Stimulated activated naive CD8-positive, alpha-beta T cell treated with anti-CD3 and anti-CD28 coated beads, Interleukin-15, amount 100 ng/mL, for 72 hours (primary cell): ENCODE results near the gene TMEM108.
A peak's percentile ranks its signal among the peaks of the same experiment; 100 is the strongest.

ENCODE experiments used
- ATAC-seq: fragments of 150-1000 bp; cut with Tn5 transposase; 2 replicates; pipeline ENCODE4 v1.10.0; 2021; ENCODE audit warnings: mild to moderate bottlenecking, moderate library complexity
- DNase-seq, 2 donors: peaks; one replicate each; pipeline ENCODE4 v3.0.0; 2021 to 2022
- H3K27ac Mint-ChIP-seq, 2 donors: one replicate each; pipeline ENCODE4 v1.8.0; 2022; ENCODE audit warnings: mild to moderate bottlenecking in 2 of 2, mixed read lengths in 2 of 2, moderate library complexity in 2 of 2
- H3K27me3 Mint-ChIP-seq: one replicate; pipeline ENCODE4 v1.8.0; 2022; ENCODE audit warnings: mixed read lengths
- H3K4me1 Mint-ChIP-seq: one replicate; pipeline ENCODE4 v1.8.0; 2022; ENCODE audit warnings: mild to moderate bottlenecking, mixed read lengths
- H3K4me3 Mint-ChIP-seq, 2 donors: one replicate each; pipeline ENCODE4 v1.8.0; 2022; ENCODE audit warnings: mild to moderate bottlenecking in 2 of 2, mixed read lengths in 2 of 2, moderate library complexity in 1 of 2
- H3K9me3 Mint-ChIP-seq, 2 donors: one replicate each; pipeline ENCODE4 v1.8.0; 2022; ENCODE audit warnings: mixed read lengths in 2 of 2

TMEM108 gene

DNA sequence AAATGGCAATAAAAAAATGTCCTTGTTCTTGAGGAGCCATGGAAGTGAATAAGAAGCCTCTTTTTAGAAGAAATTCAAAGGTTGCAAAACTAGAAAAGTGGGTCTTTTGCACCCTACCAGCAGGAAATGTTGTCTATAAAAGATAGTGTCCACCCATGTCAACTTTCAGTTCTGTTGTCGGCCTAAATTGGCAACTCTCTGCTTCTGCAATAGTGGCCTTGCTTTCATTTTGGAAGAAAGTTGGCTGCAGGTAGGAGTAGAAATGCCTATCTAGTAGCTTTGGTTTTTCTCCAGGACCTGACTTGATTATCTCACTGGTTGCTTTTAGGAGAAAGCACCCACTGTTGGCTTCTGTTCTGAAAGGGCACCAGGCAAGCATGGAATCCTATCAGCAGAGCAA, 85.4 kb downstream of the TMEM108 start:
- no peak overlapping the region for H3K4me3 Mint-ChIP-seq
- H3K9me3 Mint-ChIP-seq = no peaks in the 10 kb centered on the region
- ATAC-seq (no peak), DNase-seq (no peak)
- H3K27me3 Mint-ChIP-seq = peaks cover 10% of the 10 kb centered on the region
- H3K27ac Mint-ChIP-seq = no peak overlapping the region
- H3K4me1 Mint-ChIP-seq = no peaks in the 10 kb centered on the region

DNA sequence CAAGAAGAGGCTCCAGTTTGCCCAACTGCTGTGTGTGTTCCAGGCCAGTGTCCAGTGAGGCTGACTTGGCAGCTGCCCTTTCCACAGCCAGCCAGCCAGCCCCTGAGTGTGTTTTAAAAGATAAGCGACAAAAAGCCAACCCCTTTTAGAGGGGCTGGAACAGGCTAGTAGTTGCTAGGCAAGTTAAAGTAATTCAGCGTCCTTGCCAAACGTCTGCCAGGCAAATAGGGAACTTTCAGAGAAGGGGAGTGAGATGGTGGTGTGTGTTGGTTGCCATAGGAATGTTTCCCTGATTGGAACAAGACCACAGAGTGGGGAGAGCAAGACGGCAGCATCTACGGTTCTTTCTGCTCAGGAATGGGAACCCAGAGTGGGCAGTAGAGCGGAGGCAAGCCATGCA, 86.3 kb downstream of the TMEM108 start:
- no peak overlapping the region for H3K4me3 Mint-ChIP-seq
- ATAC-seq = no peak

DNA sequence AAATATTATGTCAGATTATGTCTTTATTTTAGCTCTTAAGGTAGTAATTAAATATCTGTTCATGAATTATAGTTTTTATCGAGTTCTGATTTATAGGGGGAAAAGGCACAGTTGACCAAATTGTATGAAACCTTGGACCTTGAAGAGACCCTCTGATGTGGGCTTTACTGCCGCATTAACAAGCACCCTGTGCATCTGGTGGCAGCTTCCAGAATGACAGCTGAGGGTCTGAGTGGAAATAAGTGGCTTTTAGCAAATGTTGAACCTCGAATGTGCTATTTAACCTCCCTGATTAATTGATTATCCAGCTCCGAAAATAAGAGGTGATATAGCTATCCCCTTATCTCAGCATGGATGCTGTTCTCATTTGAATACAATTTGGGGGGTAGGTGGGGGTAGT, 87.0 kb downstream of the TMEM108 start:
- Mint-ChIP-seq H3K4me1 (no peaks in the 10 kb centered on the region), H3K27me3 (peaks cover 10% of the 10 kb centered on the region), H3K27ac (no peak overlapping the region), H3K9me3 (no peaks in the 10 kb centered on the region), H3K4me3 (no peak overlapping the region)
- ATAC-seq = no peak
- no peak for DNase-seq

More for the DNA sequence above, 86.3 kb downstream of the TMEM108 start:
- H3K9me3 Mint-ChIP-seq = no peaks in the 10 kb centered on the region
- H3K27ac Mint-ChIP-seq = no peak overlapping the region
- H3K27me3 Mint-ChIP-seq = peaks cover 10% of the 10 kb centered on the region
- no peaks in the 10 kb centered on the region for H3K4me1 Mint-ChIP-seq
- no peak for DNase-seq

- no peak for DNase-seq
- no peak for ATAC-seq
- peaks cover 10% of the 10 kb centered on the region for H3K27me3 Mint-ChIP-seq
- H3K27ac Mint-ChIP-seq = no peak overlapping the region
- no peaks in the 10 kb centered on the region for H3K9me3 Mint-ChIP-seq
- no peaks in the 10 kb centered on the region for H3K4me1 Mint-ChIP-seq
- H3K4me3 Mint-ChIP-seq = no peak overlapping the region
Observed at GRCh38 chr3:133125802-133126201, 87.6 kb downstream of the TMEM108 start.

- Mint-ChIP-seq H3K27ac (no peak overlapping the region), H3K27me3 (peaks cover 10% of the 10 kb centered on the region), H3K4me1 (no peaks in the 10 kb centered on the region), H3K4me3 (no peak overlapping the region), H3K9me3 (no peaks in the 10 kb centered on the region)
- DNase-seq (no peak), ATAC-seq (no peak)
Observed at GRCh38 chr3:133127381-133127780, 89.2 kb downstream of the TMEM108 start.

GRCh38 chr3:133130168-133130567, 92.0 kb downstream of the TMEM108 start:
- H3K27ac Mint-ChIP-seq = no peak overlapping the region
- ATAC-seq (peak; percentile 18), DNase-seq (no peak)
- H3K9me3 Mint-ChIP-seq = no peaks in the 10 kb centered on the region
- H3K4me1 Mint-ChIP-seq = no peaks in the 10 kb centered on the region
- H3K27me3 Mint-ChIP-seq = no peaks in the 10 kb centered on the region
- H3K4me3 Mint-ChIP-seq = no peak overlapping the region

- Mint-ChIP-seq H3K9me3 (no peaks in the 10 kb centered on the region), H3K4me1 (no peaks in the 10 kb centered on the region), H3K27ac (no peak overlapping the region), H3K4me3 (no peak overlapping the region), H3K27me3 (no peaks in the 10 kb centered on the region)
- ATAC-seq (no peak), DNase-seq (no peak)
Observed at GRCh38 chr3:133135306-133135705, 97.1 kb downstream of the TMEM108 start.

DNA sequence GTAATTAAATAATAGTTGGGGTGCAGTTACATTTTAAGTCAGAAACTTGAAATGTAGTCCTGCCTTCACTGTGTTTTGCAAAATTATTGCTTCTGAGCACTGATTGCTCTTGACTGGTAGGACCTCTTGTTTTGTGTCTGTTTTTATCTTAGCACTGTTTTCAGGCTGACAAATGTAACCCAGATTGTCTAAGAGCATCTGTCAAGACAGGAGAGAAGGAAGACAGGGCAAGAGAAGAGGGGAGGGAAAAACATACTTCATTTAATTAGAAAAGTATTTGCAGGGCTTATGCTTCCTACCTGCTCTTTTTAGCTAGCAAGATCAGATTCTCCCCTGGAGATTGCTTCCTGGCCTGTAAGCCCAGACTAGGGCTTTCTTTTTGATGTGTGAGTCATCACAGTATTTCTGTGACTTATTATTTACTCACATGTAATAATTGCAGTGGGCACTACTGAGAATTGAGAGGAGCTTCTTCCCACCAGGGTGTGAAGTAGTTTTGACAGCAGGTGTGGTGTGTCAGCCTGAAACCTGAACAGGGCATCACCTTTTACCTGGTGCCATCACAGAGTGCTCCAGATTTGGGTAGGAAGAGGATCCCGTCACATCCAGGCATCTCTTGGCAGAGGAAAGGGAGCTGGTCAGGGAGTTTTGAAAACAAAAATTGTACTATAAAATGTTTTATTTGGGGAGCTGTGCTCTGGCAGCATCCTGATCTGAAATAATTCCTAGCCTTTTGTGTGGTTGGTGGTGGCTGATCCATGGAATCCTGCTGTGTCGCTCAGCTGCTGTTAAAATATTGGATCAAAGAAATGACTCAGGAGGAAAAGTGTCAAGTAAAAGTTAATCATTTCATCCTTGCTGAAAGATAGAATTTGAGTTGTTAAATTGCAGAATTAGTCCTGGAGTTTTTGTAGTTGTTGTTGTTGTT, 98.2 kb downstream of the TMEM108 start:
- Mint-ChIP-seq H3K4me1 (no peaks in the 10 kb centered on the region), H3K9me3 (no peaks in the 10 kb centered on the region), H3K27me3 (no peaks in the 10 kb centered on the region), H3K27ac (no peak overlapping the region), H3K4me3 (no peak overlapping the region)
- DNase-seq = no peak
- peak; percentile 39 for ATAC-seq

DNA sequence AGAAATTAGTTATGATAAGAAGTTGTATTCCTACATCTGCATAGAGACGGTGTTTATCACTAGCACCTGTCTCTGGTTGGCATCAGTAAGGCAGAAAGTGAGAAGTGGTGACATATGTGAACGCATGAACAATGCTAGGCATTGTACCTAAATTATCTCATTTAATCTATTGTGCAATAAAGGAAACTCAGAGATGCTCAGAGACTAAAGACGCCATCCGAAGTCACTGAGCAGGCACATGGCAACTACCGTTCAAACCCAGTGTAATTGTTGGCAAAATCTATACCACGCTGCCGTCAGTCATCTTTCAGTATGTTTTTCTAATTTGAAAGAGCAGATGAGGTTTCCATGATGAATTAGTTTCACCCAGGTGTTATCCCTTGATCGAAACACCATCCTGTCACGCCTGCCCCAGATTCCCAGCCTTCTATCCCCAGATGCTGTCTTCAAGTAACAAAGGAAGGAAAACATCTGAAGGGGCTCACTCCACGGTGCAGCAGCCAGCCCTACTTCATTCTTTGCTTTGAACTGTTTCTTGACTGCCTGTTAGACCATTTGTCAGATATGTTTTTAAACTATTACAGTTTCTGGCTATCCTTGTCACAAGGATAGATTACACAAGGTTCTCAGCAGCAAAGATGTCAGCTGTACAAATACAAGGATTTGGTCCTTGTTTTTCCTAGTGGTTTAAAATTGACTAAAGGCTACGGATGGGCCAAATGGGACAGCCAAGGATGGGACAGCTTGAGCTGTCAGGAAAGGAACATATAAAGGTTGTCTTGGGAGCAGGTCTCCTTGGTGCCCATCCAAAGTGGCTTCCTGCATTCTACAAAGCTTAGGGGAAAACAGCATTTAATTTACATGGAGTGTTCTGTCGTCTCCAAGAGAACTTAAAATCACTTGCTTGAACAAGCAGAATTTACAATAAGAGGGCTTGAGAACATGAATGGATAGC, 99.1 kb downstream of the TMEM108 start:
- no peak for DNase-seq
- Mint-ChIP-seq H3K27ac (no peak overlapping the region), H3K4me1 (no peaks in the 10 kb centered on the region), H3K9me3 (no peaks in the 10 kb centered on the region), H3K4me3 (no peak overlapping the region), H3K27me3 (no peaks in the 10 kb centered on the region)
- no peak for ATAC-seq

- no peak for ATAC-seq
- no peaks in the 10 kb centered on the region for H3K4me1 Mint-ChIP-seq
Observed at GRCh38 chr3:133138017-133138416, 99.8 kb downstream of the TMEM108 start.

DNA sequence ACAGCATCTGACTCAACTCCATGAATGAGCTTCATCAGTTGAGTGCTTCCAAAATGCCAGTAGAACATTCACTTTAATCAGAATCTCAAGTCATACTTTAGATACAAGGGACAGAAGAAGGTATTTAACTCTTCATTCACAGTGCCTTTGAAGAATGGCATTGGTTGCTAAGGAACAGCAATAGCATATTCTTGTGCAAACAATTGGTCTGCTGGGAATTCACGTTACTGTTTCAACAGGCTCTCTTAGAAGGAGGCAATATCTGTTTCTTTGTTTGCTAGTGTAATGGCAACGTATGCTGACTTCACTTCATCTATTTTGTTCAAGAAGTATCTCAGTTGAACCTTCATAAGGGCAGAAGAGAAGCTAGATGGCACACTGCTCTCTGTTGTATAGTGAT, 113.9 kb downstream of the TMEM108 start:
- H3K9me3 Mint-ChIP-seq = peaks cover 3 to 9% of the 10 kb centered on the region in 2 donors
- H3K27me3 Mint-ChIP-seq = peaks cover 2% of the 10 kb centered on the region
- DNase-seq (no peak), ATAC-seq (no peak)
- no peaks in the 10 kb centered on the region for H3K4me1 Mint-ChIP-seq
- H3K4me3 Mint-ChIP-seq = no peak overlapping the region
- H3K27ac Mint-ChIP-seq = no peak overlapping the region

More at GRCh38 chr3:133138017-133138416, 99.8 kb downstream of the TMEM108 start:
- Mint-ChIP-seq H3K9me3 (no peaks in the 10 kb centered on the region), H3K4me3 (no peak overlapping the region), H3K27me3 (no peaks in the 10 kb centered on the region), H3K27ac (no peak overlapping the region)
- no peak for DNase-seq

DNA sequence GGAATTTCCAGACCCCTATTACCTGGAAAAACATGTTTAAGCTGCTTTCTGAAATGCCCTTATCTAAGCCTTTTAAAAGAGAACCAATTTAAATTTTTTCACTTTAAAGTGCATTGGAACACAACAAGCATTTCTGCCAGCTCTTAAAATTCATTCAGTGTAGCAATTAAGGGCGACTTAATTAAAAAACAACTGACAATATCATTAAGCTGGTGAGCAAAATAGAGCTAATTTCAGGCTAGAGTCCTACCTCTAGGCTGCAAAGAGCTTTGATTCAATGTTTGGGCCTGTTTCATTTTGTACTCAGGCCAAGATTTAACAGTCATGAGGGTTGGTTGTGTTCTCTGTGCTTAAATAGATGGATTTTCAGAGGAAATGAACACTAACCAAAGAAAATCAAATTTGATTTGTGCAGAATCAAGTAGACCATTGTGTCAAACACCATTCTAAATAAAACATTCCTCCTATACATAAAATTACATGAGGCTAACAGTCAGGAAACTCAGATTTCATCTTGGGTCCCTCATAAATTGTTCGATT, 114.6 kb downstream of the TMEM108 start:
- H3K4me1 Mint-ChIP-seq = no peaks in the 10 kb centered on the region
- ATAC-seq (no peak), DNase-seq (no peak)
- no peak overlapping the region for H3K4me3 Mint-ChIP-seq
- H3K27me3 Mint-ChIP-seq = no peaks in the 10 kb centered on the region
- peaks cover 3 to 9% of the 10 kb centered on the region in 2 donors for H3K9me3 Mint-ChIP-seq
- no peak overlapping the region for H3K27ac Mint-ChIP-seq

- H3K27ac Mint-ChIP-seq = no peak overlapping the region
- DNase-seq = no peak
- H3K4me3 Mint-ChIP-seq = no peak overlapping the region
- peaks cover 3 to 9% of the 10 kb centered on the region in 2 donors for H3K9me3 Mint-ChIP-seq
- no peak for ATAC-seq
- H3K27me3 Mint-ChIP-seq = no peaks in the 10 kb centered on the region
- H3K4me1 Mint-ChIP-seq = no peaks in the 10 kb centered on the region
Observed at GRCh38 chr3:133153382-133153781, 115.2 kb downstream of the TMEM108 start.

GRCh38 chr3:133157716-133158115, 119.5 kb downstream of the TMEM108 start:
- H3K27ac Mint-ChIP-seq = no peak overlapping the region
- DNase-seq (no peak), ATAC-seq (no peak)
- peaks cover 0 to 9% of the 10 kb centered on the region in 2 donors for H3K9me3 Mint-ChIP-seq
- no peaks in the 10 kb centered on the region for H3K27me3 Mint-ChIP-seq
- no peak overlapping the region for H3K4me3 Mint-ChIP-seq
- no peaks in the 10 kb centered on the region for H3K4me1 Mint-ChIP-seq

GRCh38 chr3:133158686-133159085, 120.5 kb downstream of the TMEM108 start:
- H3K27me3 Mint-ChIP-seq = no peaks in the 10 kb centered on the region
- ATAC-seq = no peak
- no peak for DNase-seq
- H3K4me1 Mint-ChIP-seq = no peaks in the 10 kb centered on the region
- H3K27ac Mint-ChIP-seq = no peak overlapping the region
- H3K9me3 Mint-ChIP-seq = peaks cover 0 to 9% of the 10 kb centered on the region in 2 donors
- H3K4me3 Mint-ChIP-seq = no peak overlapping the region
